ENCODE results near the gene IL25.

IL25 gene

GRCh38 chr14:23379366-23380196 lies 7.0 kb downstream of the IL25 start:
- H3K9ac ChIP-seq (ENCODE audit: low read length): no peak overlapping the region
- H2AFZ ChIP-seq (ENCODE audit: low read length): no peak overlapping the region
- H3K79me2 ChIP-seq (ENCODE audit: insufficient read depth, low read length): no peaks in the 10 kb centered on the region
- H3K36me3 ChIP-seq (ENCODE audit: insufficient read depth, low read length): no peaks in the 10 kb centered on the region
- no peak overlapping the region for H3K4me3 ChIP-seq (ENCODE audit: low read depth, low read length, poor library complexity, severe bottlenecking)
- H3K9me2 ChIP-seq (ENCODE audit: low read depth, low read length): no peaks in the 10 kb centered on the region
- TF ChIP-seq, protein P1, sequence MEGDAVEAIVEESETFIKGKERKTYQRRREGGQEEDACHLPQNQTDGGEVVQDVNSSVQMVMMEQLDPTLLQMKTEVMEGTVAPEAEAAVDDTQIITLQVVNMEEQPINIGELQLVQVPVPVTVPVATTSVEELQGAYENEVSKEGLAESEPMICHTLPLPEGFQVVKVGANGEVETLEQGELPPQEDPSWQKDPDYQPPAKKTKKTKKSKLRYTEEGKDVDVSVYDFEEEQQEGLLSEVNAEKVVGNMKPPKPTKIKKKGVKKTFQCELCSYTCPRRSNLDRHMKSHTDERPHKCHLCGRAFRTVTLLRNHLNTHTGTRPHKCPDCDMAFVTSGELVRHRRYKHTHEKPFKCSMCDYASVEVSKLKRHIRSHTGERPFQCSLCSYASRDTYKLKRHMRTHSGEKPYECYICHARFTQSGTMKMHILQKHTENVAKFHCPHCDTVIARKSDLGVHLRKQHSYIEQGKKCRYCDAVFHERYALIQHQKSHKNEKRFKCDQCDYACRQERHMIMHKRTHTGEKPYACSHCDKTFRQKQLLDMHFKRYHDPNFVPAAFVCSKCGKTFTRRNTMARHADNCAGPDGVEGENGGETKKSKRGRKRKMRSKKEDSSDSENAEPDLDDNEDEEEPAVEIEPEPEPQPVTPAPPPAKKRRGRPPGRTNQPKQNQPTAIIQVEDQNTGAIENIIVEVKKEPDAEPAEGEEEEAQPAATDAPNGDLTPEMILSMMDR (IDR thresholded peaks at IDR 0.05; ENCODE audit: low read length): peak; percentile 92
- TF ChIP-seq EZH2 (IDR thresholded peaks at IDR 0.05; ENCODE audit: borderline replicate concordance, low read length): no peak
- no peak overlapping the region for H3K4me2 ChIP-seq (ENCODE audit: low read length)
- H4K20me1 ChIP-seq (ENCODE audit: insufficient read depth, low read length): no peaks in the 10 kb centered on the region
- no peaks in the 10 kb centered on the region for H3F3A ChIP-seq (ENCODE audit: insufficient read depth, low read length)
- H3K27me3 ChIP-seq (ENCODE audit: insufficient read depth, low read length): peaks cover 3% of the 10 kb centered on the region; the same call in 1 of the 2 replicates
- H3K4me1 ChIP-seq (ENCODE audit: insufficient read depth, low read length, severe bottlenecking): no peaks in the 10 kb centered on the region
- H3K9me3 ChIP-seq (ENCODE audit: low read length): no peaks in the 10 kb centered on the region
- H3K27ac ChIP-seq (ENCODE audit: low read depth, low read length, poor library complexity, severe bottlenecking): no peak overlapping the region

GRCh38 chr14:23380197-23380914 lies 7.7 kb downstream of the IL25 start:
- Histone ChIP-seq H3K4me3 (ENCODE audit: low read depth, low read length, poor library complexity, severe bottlenecking) (no peak overlapping the region), H3F3A (ENCODE audit: insufficient read depth, low read length) (no peaks in the 10 kb centered on the region), H3K27ac (ENCODE audit: low read depth, low read length, poor library complexity, severe bottlenecking) (no peak overlapping the region), H3K36me3 (ENCODE audit: insufficient read depth, low read length) (no peaks in the 10 kb centered on the region), H3K9ac (ENCODE audit: low read length) (no peak overlapping the region), H3K4me1 (ENCODE audit: insufficient read depth, low read length, severe bottlenecking) (no peaks in the 10 kb centered on the region), H2AFZ (ENCODE audit: low read length) (no peak overlapping the region), H3K4me2 (ENCODE audit: low read length) (no peak overlapping the region), H3K27me3 (ENCODE audit: insufficient read depth, low read length) (peaks cover 5% of the 10 kb centered on the region; the same call in 1 of the 2 replicates), H3K79me2 (ENCODE audit: insufficient read depth, low read length) (no peaks in the 10 kb centered on the region), H3K9me3 (ENCODE audit: low read length) (no peaks in the 10 kb centered on the region), H4K20me1 (ENCODE audit: insufficient read depth, low read length) (no peaks in the 10 kb centered on the region), H3K9me2 (ENCODE audit: low read depth, low read length) (no peaks in the 10 kb centered on the region)
- TF ChIP-seq EZH2 (IDR thresholded peaks at IDR 0.05; ENCODE audit: borderline replicate concordance, low read length): no peak

GRCh38 chr14:23380976-23381375 lies 8.4 kb downstream of the IL25 start:
- no peaks in the 10 kb centered on the region for H3K36me3 ChIP-seq (ENCODE audit: insufficient read depth, low read length)
- H2AFZ ChIP-seq (ENCODE audit: low read length): no peak overlapping the region
- no peak overlapping the region for H3K9ac ChIP-seq (ENCODE audit: low read length)
- no peak overlapping the region for H3K4me2 ChIP-seq (ENCODE audit: low read length)
- H3K27ac ChIP-seq (ENCODE audit: low read depth, low read length, poor library complexity, severe bottlenecking): no peak overlapping the region
- H3K27me3 ChIP-seq (ENCODE audit: insufficient read depth, low read length): peaks cover 7% of the 10 kb centered on the region; the same call in 1 of the 2 replicates
- H4K20me1 ChIP-seq (ENCODE audit: insufficient read depth, low read length): no peaks in the 10 kb centered on the region
- H3K9me2 ChIP-seq (ENCODE audit: low read depth, low read length): no peaks in the 10 kb centered on the region
- H3K9me3 ChIP-seq (ENCODE audit: low read length): no peaks in the 10 kb centered on the region
- no peak overlapping the region for H3K4me3 ChIP-seq (ENCODE audit: low read depth, low read length, poor library complexity, severe bottlenecking)
- H3F3A ChIP-seq (ENCODE audit: insufficient read depth, low read length): no peaks in the 10 kb centered on the region
- TF ChIP-seq, protein P1 (IDR thresholded peaks at IDR 0.05; ENCODE audit: low read length): no peak
- TF ChIP-seq EZH2 (IDR thresholded peaks at IDR 0.05; ENCODE audit: borderline replicate concordance, low read length): no peak
- no peaks in the 10 kb centered on the region for H3K79me2 ChIP-seq (ENCODE audit: insufficient read depth, low read length)
- no peaks in the 10 kb centered on the region for H3K4me1 ChIP-seq (ENCODE audit: insufficient read depth, low read length, severe bottlenecking)

Data from OCI-LY1 (cell line).